ENCODE results near the gene FSTL5.

The FSTL5 gene

DNA sequence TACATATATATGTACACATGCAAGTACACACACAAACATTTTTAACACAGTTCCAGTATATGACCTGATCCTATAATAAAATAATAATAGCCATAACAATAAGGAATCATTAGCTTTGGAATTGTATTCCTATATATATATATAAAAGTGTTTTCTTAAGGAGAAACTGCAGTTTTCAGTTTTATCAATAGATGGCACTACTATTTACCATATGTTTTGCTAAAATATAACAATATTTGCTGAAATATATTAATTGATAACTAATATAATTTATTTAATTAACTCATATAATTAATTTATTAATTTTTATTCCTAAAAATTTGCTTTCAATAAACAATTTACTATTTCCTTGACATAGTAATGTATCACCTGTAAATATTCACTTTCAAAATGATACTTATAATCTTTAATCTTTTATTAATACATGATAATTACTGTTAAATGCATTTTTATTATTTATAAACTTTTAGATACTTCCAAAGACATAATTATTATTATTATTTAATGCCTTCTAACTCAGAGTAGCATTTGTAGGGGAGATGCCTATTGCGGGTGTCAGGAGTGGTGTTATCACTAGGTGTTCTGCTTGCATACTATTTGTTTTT, 599.5 kb downstream of the FSTL5 start:
- DNase-seq = no peak

DNA sequence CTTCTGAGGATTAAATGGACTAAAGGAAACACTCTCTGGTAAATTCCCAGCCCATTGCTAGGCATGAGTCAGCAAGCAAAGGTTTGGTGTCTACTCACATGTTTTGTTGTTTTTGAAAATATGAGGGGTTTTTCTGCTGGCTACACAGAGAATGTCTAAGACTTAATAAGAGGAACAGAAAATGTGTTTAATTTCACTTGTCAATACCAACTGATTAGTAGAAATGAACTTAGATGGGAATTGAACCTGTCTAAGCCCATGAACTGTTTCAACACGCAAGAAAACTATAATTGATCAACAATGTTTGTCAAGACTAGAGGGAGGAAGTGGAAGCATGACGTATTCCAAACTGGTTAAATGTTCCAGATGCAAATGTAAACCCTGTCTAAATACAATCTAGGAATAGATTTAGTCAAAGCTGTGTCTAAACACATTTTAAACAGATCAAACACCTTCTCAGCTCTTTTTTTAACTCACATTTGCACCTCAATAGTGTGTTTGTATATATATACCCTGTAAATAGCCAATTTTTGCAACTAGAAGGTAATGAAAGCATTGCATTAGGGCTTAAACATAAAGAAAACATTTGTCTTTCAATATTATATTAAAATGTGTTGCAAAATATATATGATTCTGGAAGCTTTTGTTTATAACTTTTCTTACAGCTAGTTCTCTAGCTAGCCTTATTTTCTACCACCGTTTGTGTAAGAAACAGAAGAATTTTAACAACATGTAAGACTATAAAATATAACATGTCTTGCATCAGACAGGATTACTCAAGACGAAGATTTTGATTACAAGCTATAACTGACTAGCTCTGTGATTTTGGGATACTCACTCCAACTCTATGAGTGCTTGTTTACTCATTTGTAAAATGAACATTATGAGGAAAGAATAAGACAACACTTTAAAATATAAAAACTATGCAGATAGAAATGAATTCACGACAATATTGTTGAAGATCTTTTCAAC, 607.8 kb downstream of the FSTL5 start:
- DNase-seq = no peak

DNA sequence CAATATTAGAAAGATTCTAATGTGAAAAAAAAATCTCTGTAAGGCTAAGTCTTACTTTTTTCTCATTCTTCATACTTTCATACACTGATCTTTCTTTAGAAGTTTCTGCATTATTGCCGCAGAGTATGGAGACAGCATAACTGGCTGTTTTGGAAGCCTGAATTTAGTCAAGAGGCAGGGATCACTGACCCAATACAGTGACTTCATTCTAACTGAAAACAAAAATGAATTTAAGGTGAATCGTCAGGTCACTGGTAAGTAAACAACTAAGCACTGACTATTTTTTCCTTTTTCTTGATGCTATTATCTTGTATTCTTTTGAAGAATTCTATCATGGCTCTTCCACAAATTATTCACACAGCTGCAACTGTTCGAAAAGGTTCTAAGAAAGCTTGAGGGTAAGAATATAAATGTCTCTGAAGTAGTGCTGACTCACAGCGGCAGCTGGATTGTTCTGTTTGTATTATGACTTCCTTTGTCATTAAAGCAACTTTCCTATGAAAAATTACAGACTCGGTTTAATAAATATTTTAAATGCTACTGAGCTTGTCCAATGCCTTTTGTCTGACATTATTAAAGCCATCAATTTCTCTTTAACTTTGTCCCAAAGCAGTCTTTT, 609.3 kb downstream of the FSTL5 start:
- no peak for DNase-seq

DNA sequence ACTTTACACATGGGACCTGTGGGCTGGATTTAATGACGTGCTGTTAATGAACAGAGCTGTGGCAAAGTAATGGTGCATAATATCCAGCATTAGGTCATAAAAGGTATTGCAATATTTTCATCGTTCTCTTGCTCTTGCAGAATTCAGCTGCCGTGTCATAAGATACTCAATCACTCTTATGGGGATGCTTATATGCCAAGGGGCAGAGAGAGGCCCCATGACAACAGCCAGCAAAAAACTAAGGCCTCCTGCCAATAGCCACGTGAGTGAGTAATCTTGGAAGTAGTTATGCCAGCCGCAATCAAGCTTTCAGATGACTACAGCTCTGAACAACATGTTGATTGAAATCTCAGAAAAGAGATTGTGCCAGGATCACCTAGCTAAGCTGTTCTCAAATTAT, 616.9 kb downstream of the FSTL5 start:
- DNase-seq = no peak

DNA sequence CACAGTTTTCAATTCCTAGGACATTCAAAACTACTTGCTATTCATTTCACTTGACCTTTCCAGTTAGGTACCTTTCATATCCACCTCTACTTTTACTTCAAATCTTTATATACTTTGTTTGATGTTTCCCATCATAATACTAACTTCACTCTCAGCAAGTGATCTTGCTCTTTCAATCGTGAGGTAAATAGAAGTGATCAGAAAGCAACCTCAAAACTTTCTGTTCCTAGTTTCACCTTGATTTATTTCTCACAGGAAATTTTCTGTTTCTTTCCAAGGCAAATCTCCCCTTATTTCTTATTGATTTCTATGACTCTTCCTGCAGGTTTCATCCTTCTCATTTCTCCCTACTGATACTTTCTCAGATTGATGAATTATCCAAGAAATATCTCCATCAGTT, 623.5 kb downstream of the FSTL5 start:
- no peak for DNase-seq

- no peak for DNase-seq
Observed at GRCh38 chr4:161538941-161539340, 624.9 kb downstream of the FSTL5 start.

DNA sequence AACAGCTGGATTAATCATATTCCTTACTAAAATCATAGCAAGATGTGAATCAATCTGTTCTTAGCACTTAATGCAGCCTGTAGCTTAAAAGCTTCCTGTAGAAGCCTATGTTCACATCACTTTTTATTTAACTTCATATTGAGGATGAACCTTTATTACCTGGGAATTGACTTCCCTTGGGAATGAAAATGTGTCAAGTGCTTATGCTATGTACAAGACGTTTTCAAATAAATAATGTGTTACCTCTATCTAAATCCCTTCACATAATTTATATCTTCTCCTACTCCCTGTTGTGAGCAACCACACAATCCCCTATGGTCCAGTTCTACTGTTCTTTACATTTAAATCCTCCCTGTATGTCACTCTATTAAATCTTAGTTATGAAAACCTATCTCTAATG, 633.1 kb downstream of the FSTL5 start:
- no peak for DNase-seq

DNA sequence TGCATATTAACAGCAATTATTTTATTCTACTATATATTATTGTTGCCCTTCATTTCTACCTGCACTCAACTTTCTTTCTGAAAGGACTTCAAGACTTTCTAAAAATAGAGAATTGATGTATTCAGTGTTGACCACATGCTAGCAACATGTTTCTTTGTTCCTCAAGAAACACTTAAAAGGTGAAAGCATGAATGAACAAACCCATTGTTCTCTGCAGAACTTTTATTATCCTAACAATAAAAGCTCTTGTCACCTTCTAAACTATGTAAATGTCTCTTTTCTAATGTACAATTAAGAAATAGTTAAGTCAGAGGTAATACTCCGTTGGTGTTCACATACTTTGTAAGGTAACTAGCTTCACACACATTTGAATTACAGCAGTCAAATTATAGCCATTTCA, 638.7 kb downstream of the FSTL5 start:
- no peak for DNase-seq

DNA sequence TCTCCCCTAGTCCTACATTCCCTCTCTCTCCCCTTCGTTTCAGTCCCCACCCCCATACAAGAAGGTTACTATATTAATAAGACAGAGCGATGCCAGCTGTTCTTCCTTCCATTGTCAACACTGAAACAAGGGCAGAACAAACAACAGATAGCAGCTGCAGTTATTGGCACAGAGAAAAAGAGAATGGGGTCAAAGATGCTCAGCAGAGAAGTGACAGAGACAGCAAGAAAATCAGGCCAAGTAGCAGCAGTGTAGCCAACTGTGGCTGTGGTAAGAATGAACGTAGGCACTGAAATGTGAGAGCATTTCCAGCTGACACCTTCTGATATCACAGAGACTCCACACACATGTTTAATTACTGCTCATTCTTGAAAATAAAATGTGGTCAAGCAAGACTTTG, 641.8 kb downstream of the FSTL5 start:
- DNase-seq = no peak

DNA sequence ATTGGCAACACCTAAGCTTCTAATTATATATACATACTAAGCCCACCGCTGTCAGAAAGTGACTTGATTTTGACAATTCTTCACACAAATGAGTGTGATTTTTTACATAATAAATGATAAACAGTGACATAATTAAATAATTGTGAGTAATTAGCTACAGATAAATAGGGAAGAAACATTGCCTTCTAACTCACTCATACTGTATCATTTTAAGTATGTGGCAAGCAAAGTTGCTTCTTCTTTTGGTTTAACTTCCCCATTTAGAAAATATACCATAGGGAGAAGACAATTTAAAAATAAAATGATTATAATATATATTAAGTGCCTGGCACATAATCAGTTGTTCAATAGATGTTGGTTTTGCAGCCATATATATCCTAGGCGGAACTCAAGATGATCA, 644.2 kb downstream of the FSTL5 start:
- DNase-seq = no peak

DNA sequence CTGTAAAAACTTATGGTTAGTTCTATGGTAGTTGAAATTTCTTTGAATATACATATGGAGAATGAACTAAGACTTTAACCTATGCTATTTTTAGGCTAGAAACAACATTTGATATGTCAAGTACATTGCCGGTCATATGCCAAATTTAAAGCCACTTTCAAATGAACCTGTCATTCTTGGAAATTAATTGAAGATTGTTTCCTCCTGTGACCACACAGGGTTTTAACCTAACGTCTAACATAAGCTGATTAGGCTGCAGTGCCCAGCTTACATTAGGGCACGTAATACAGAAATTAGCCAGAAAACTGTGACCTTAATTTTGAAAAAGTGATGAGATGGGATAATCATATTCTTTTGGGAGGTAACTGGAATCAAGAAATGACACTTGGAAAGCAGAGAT, 645.9 kb downstream of the FSTL5 start:
- DNase-seq = no peak

GRCh38 chr4:161505141-161505540, 658.7 kb downstream of the FSTL5 start:
- DNase-seq = no peak

- no peak for DNase-seq
Observed at GRCh38 chr4:161498155-161498554, 665.6 kb downstream of the FSTL5 start.

DNA sequence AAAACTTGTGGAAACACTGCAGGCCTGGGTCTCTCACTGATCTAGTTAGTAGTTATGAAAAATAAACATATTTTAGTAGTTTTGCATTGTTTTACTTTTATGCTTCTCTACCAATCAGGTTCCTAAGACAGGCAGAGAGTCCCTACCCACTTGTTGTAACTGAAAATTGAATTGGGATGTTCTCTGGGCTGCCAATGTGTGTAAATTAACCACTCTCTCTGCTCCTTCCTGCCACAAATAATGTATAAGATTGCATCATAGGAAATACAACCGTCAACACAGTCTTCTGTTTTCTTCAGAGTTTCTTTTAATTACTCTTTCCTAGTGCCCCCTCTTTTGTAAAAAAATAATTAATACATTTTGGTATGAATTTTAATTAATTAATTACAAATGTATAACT, 677.3 kb downstream of the FSTL5 start:
- DNase-seq = no peak

DNA sequence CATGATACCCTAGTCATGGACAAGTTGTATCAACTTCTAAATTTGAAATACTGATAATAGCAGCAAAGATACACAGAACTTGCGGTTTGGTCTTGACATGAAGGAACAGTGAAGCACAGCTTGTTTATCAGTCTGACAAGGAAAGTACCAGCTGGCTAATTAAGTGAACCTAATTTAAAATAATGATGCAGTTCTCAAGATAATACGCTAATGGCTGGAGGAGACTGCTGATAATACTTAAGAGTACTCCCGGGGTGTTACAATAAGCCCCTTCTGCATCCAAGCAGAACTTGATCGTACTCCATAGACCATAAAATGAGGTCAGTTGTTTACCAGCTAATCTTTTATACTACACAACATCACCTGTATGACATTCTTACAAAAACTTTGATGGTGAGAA, 697.5 kb downstream of the FSTL5 start:
- no peak for DNase-seq

DNA sequence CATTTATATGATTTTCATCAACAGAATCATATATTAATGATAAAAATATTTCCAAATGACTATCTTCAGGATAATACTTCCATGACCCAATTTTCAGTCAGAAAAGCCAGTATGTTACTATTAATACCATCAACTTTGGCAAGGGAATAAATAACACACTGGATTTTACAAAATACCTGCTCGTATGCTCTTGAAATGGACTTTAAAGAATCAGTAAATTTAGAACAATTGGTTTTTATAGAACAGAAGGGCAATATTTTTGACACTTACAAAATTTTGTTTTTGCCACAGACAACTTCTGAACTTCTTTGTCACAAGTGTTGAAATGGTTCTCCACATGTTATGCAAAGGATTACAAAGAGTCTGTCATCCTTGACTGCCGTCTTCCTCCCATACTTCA, 700.4 kb downstream of the FSTL5 start:
- no peak for DNase-seq

DNA sequence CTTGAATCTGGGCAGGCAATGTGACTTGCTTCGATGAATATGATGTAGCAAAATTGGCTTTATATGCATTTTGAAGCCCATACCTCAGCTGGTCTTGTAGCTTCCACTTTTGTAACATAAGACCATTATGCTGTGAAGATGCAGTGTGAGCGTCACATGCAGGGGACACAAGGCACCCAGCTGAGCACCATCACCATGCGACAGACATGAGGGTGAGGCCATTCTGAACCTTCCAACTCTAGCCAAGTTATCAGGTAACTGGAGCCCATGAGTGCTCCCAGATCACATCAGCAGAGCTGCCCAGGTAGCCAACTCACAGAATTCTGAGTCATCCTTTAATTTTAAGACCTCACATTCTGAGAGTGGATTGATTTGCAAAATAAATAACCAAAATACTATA, 705.9 kb downstream of the FSTL5 start:
- DNase-seq = no peak

DNA sequence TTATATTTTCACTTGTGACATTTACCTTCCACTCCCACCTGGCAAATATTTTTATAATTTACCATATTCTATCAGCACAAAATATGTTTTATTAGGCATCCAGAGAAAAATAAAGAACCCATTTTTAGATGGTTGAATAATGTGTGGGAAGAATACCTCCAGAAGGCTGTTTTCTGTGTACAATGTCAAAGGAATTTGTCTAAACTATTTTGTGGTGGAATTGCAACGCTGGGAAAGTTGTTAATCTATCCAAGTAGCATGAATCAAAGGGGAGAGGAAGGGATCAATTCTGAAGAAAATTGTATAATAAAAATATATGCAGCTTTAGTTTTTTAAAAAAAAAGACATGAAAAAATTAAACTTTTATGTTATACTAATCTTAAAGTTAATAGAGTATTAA, 706.5 kb downstream of the FSTL5 start:
- DNase-seq = no peak

DNA sequence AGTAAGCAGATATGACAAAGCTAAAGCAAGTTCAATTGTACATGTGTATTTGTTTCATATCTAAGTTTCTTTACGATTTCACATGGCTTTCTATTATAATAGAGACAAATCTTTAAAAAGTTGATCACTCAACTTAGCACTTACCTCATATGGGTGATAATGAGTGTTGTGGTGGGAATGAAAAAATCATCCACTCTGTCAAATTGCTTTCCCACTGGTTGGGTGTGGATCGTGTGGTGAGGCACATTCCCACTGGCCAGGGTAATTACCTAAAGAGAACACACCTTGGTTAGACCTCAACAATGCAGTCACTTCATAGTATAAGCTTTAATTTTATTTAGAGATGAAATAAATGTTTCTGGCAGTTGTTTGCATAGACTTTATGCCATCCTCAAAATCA, 708.9 kb downstream of the FSTL5 start:
- DNase-seq = no peak

- DNase-seq = no peak
Observed at GRCh38 chr4:161448550-161449180, 715.1 kb downstream of the FSTL5 start.

DNA sequence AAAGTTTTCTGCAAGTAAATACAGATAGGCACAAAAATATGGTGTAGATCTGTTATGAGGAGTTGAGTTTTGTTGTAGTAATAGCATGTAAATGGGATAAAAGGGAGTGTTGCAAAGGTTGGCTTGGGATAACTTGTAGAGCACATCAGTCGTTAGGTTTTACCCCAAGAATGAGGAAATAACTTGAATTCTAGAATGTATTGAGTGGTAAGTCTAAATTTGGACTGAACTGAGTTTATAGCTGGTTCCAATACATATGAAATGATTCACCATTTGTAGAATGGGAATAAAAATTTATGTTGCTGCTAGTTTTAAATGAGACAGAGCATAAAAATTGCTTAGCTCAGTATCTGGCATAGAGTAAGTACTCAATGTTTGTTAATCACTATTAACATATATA, 719.2 kb downstream of the FSTL5 start:
- DNase-seq = no peak

GRCh38 chr4:161442921-161443320, 720.9 kb downstream of the FSTL5 start:
- no peak for DNase-seq

DNA sequence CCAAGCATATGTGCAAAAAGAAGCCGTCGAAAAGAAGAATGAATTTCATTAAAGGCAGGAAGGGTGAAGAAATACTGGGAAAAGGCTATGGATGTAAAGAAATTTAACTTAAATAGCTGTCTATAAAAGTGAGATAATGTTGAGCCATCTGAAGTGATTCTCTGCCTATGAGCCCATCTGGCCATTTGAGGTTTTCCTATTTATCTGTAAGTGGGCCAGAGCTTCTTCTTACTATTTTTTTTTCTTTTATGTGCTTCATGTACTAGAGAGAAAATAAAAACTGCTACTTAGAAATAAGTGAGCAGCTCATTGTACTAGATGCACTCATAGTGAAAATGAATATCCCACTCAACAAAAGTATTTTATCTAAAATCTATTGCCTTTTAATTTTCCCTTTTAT, 725.7 kb downstream of the FSTL5 start:
- DNase-seq = no peak

All from activated T-cell treated with anti-CD3 and anti-CD28 coated beads, Interleukin-2, amount 50 U/mL, for 48 hours (primary cell).